SK-MEL-5 (cell line): ENCODE measurements around the gene CTDSP2. TPM values are rescaled to one million over a fixed set of nuclear protein-coding genes. Genes with fewer than 3 reads are reported as not detected.
"Not testable (repeated sequence)": the region's sequence is repeated elsewhere in the genome, so short reads cannot be mapped to it uniquely, and the experiment has no call there.

Experiments
- DNase-seq: peaks from one replicate; pipeline ENCODE4 v3.0.0-alpha.2; 2016; ENCODE audit warnings: low read depth, low spot score
- in situ Hi-C: cut with HindIII; loops from 2 replicates; pipeline ENCODE4 v1.10.0; 2016; ENCODE audit warnings: low sequenced_read_pairs, high pct_unique_total_duplicates, low pct_unique_long_range_greater_than_20kb
- polyA plus RNA-seq, 2 experiments: library from polyadenylated mRNA; depleted of rRNA; stranded (reverse); fragments of >200 nt; gene quantifications; 2 replicates each; pipeline ENCODE4 v1.2.3, GENCODE V29; 2015
- total RNA-seq: library from RNA; depleted of rRNA; stranded (reverse); fragments of >200 nt; shearing (Covaris generic); gene quantifications from 2 replicates; pipeline ENCODE4 v1.2.3, GENCODE V29; 2014; rRNA removed

Gene CTDSP2
- total RNA-seq, result 27.8 and 29.6 TPM in 2 replicates
- 83.6 and 95.1 TPM in 2 replicates for polyA plus RNA-seq (2015; cell fraction: cytosol; rRNA removed)
- polyA plus RNA-seq (2015; cell fraction: nucleus; rRNA removed), result 69.2 and 87.3 TPM in 2 replicates

DNA sequence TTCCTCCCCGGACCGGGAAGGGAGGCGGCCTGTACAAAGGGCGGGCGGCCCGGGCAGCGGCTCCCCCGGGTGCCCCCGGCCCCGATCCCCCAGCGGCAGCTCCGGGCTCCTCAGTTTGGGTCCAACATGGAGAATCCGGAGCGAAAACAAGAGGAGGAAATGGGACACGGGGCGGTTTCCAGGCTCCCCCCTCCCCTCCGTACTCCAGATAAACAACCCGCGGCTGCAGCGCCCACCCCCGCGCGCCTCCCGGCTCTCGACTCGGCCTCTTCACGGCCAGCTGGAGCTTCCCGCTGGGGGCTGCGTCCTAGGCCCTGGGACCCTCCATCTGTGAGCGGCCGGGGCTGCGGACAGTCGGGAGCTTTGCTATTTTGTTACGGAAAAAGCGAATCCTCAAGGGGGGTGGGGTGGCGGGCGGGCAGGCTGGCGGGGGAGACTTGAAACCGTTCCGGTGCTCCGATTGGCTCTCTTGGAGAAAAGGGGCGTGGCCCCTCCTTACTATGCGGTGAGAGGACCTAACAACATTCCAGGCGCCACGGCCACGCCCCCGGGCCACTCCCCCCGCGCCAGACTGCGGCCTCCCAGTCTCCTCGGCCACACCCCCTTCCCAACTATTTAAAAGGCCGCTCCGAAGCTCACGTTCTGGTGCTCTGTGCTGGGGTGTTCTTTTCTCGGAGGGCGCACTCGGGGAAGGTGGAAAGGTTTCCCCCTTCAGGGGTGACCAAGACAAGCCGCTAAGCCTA lies at the start of gene CTDSP2:
TSS of gene CTDSP2 (minus strand) at position 153 of the 743 bp plus-strand sequence. CDS start 294 bp downstream, outside the sequence.
- DNase-seq, result peak; percentile 97
- in situ Hi-C loops, result no loop called here

DNA sequence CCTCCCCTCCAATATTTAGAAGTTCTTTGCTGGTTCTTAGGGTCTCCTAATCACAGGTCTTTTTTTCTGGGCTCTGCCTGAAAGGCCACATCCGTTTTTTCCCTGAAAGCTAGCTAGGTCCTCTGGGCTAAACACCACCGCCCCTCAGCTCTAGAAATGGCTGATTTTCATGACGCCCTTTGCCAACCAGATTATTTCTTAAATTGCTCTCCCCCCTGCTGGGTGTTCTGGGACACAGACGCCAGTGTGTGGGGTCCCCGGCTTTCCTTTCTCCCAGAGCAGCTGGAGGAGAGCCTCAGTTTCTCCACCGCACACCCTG lies 49.5 kb upstream of the CTDSP2 start:
- peak; percentile 8 for DNase-seq
- in situ Hi-C loops, result no loop called here

DNA sequence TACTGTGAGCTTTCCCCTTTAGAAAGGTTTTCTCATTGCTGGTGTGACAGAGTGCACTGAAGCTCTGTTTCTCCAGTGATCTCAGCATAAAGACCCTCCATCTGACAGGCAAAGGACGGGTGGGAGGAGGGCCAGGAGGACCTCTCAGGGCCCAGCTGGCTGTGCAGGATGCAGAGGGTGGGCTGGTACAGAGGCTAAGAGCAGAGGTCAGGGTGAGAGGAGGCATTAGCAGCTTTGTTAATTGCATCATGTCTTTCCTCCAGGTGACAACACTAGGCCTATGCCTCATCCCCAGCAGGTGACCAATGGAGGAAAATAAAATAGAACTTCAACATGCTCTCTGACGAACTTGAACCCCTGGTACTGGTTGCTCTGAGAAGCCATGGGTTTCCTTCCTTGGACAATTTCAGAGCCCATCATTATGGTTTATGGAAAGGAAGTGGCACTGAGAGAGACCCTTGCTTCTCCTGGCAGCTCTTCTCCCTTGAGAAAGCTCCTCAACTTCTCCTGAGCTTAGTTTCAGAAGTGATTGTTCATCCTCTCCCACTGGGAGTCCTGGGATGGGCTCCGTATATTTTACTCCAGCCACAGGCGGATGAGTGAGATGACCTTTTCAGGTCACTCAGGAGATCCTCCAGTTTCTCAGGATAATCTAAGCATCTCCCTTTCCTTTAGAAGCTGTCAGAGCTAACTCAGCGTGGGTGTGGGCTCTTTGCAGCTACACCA lies 49.0 kb upstream of the CTDSP2 start:
- DNase-seq, result no peak
- in situ Hi-C loops, result no loop called here

DNA sequence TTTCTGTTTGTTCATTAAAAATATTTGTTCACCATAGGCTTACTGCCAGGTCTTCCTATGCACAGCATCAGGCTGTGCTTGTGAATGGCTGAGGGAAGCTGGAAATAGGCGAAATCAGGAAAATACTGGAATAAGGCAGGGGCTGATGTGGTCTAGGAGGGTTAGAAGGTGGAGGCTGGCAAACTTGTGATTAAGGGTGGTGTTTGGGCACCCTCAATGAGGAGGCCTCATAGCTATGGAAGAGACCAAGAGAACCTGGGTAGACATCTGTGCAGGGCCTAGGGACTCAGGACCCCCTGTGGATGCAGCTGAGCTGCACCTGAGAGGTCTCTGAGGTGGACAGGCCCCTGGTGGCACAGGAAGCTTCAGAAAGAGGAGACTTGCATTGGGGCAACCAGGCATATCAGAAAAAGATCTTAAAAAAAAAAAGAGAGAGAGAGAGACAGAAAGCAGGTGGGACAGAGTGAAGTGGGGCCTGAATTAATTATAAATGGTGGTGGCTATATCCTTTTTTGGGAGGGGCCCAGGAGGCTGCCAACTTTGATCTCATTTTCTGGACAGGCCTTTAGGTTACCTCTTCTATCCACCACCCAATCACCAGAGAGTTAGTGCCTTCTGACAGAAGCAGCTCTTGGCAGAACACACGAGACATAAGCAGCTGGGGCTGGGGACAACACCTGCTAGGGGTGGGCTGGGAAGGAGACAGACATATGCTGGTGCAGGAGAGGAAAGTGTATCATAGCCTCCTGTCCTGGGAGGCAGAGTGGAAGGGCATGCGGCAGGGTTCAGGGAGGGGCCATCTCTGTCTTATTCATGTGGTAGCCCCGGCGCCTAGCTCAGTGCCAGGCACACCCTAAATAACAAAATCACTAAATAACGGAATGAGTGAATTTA lies 48.1 kb upstream of the CTDSP2 start:
- in situ Hi-C loops, result no loop called here
- DNase-seq, result no peak

DNA sequence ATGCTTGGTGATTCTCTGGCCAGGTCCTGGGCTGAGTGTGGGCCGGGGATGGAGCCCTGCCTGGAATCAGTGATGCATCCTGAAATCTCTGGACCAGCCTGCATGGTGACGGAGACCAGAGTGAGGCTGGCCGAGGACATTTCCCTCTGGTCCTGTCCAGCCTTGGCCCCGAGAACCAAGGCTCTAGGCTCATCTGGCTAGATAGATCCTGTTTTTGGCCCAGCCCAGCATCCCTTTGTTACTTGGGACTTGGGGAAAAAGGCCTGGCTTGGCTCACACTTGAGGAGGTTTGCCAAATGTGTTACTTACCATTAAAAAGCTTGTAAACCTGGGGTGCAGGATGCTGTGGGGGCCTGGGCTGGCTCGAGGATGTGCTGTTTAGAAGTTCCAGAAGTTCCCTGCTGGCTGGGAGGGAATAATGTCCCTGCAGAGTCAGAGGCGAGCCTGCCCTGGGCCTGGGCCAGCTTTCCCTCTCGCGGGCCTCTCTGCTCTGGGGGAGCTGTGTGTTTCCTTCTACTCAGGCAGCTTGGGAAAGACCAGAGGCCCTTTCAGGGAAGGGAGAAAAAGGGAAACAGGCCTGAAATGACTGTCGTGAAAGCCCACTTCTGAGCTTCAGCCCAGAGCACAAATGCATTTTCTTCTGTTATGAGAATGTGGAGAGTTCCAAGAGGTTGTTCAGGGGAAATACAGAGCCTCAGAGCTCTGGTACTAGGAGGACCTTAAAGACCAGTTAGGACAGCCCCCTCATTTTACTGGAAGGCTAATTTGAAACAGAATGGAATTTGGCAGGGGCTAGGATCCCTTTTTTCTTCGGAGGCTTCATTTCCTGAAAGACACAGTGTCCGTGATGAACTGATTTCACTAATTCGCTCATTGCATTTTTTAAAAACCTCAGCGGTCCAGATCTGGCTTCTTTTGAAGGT lies 47.2 kb upstream of the CTDSP2 start:
- in situ Hi-C loops, result no loop called here
- peak; percentile 16 for DNase-seq

GRCh38 chr12:57892232-57892972 lies 45.9 kb upstream of the CTDSP2 start:
- no peak for DNase-seq
- in situ Hi-C loops, result no loop called here

DNA sequence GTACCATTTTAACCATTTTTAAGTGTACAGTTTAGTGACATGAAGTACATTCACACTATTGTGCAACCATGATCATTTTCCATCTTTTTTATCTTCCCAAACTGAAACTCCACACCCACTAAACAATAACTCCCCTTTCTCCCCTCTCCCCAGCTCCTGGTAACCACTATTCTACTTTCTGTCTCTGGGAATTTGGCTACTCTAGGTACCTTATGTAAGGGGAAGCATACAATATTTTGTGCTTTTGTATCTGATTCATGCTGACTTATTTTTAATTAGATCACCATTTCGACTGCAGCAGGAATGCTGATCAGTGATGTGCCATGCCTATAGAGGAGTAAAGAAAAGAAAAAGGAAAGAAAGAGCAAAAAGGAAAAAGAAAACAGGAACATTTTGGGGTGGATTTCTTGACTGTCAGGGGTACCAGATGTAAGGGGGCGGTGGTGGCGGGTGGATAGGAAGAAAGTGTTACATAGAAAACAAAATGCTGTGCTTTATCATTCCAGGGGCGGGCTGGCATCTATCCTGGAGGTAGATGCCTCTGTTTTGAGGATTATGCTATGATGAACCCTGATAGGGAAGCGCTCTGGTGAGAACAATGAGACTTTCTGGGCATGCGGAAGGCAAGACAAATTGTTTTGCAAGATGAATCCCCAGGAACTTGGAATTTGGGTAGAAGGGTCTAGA lies 45.2 kb upstream of the CTDSP2 start:
- in situ Hi-C loops, result no loop called here

DNA sequence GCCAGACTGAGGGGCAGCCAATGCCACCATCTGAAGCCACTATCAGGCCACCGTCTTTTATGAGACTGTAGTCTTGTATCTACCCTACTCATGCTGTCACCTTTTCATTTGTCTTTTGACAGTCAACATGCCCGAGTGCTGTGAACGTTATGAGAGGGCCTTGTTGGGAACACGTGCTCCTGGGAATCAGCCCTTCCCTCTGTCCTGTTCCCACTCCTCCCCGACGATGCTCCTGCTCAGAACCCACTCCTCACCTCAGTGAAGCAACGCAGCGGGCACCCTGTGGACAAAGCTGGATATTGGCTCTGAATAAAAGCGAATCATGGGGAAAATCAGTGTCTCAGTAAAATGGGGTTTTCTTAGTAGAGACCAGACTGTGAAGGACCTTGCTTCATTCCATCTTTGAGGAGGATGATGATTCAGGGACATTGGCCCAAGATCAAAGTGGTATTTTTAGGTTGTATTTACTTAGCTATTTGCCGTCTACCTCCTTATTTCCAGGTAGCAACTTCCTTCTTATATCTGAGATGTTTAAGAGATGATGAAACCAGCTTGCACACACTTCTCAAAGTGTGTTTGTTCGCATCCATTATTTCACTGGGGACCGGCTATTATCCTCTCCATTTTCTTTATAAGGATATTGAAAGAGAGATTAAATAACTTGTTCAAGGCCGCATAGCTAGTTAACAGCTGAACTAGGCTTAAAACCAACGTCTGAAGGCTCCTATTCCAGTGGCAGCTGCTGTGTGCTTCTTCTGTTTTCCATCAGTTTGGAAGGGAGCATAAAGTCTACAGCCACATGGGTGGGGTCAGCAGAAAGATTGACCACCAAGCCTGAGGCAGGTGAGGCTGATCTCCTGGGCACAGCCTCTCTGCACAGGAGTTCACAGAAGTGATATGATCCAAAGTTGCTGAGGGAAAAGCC lies 43.9 kb upstream of the CTDSP2 start:
- no peak for DNase-seq
- in situ Hi-C loops, result no loop called here

More for the DNA sequence above, 45.2 kb upstream of the CTDSP2 start:
- DNase-seq, result no peak

- in situ Hi-C loops, result no loop called here
- no peak for DNase-seq
Measured at GRCh38 chr12:57889500-57889989, 43.0 kb upstream of the CTDSP2 start.

GRCh38 chr12:57888409-57889157 lies 42.1 kb upstream of the CTDSP2 start:
- in situ Hi-C loops, result no loop called here
- peak; percentile 46 for DNase-seq

- no peak for DNase-seq
- in situ Hi-C loops, result no loop called here
Measured at GRCh38 chr12:57887631-57888408, 41.3 kb upstream of the CTDSP2 start.

GRCh38 chr12:57886964-57887363 lies 40.4 kb upstream of the CTDSP2 start:
- in situ Hi-C loops, DNase-seq: not testable (repeated sequence)

DNA sequence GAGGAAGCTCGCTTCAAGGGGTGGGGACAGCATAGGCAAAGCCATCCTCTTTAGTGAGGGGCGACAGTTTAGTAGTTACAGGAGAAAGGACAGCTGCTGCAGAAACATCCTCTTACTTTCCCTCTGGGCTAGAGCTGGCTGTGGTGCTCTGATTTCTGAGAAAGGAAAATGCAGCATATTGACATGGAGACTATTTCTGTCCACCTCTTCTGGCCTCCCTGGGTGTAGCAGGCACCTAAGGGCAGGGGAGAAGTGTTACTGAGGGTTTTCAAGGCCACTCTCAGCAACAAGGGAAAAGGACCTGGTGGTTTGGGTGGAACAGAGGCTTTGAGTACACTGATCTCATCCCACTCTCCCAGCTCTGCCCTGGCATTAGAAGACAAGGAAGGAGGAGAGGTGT lies 40.0 kb upstream of the CTDSP2 start:
- DNase-seq, result no peak
- in situ Hi-C loops, result no loop called here
